Neural cell (in vitro differentiated cells): ENCODE measurements around the gene IFNA16. TPM values are rescaled to one million over a fixed set of nuclear protein-coding genes. Genes with fewer than 3 reads are reported as not detected.

Source experiments
- H2AFZ ChIP-seq: fragments of 200-600, 300-800 bp; sonication (generic), shearing (Covaris generic); 2 replicates; pipeline ENCODE4 v1.6.0; 2014; ENCODE audit warnings: low read depth, mild to moderate bottlenecking, antibody characterized with exemption, low read length, moderate library complexity
- H3F3A ChIP-seq: fragments of 200-600 bp; shearing (Covaris generic); 2 replicates; pipeline ENCODE4 v1.6.1; 2016; ENCODE audit warnings: mild to moderate bottlenecking, moderate library complexity, mixed read lengths, antibody characterized with exemption, low read length; ENCODE audit not compliant: insufficient read depth, poor library complexity, severe bottlenecking
- H3K27ac ChIP-seq: fragments of 200-600, 300-800 bp; sonication (generic), shearing (Covaris generic); 2 replicates; pipeline ENCODE4 v1.5.1; 2014; ENCODE audit warnings: mild to moderate bottlenecking, low read length, moderate library complexity
- H3K27me3 ChIP-seq: fragments of 300-800, 200-600 bp; sonication (generic), shearing (Covaris generic); 2 replicates; pipeline ENCODE4 v1.6.0; 2014; ENCODE audit warnings: mild to moderate bottlenecking, low read depth, low read length, moderate library complexity; ENCODE audit not compliant: insufficient read depth
- H3K36me3 ChIP-seq: fragments of 300-800, 200-600 bp; sonication (generic), shearing (Covaris generic); 2 replicates; pipeline ENCODE4 v1.5.1; 2014; ENCODE audit warnings: mild to moderate bottlenecking, antibody characterized with exemption, low read length, moderate library complexity; ENCODE audit not compliant: insufficient read depth
- H3K4me2 ChIP-seq: fragments of 300-800, 200-600 bp; sonication (generic), shearing (Covaris generic); 2 replicates; pipeline ENCODE4 v1.6.0; 2014; ENCODE audit warnings: mild to moderate bottlenecking, low read length
- H3K4me3 ChIP-seq: fragments of 300-800, 200-600 bp; sonication (generic), shearing (Covaris generic); 2 replicates; pipeline ENCODE4 v1.5.1; 2014; ENCODE audit warnings: mild to moderate bottlenecking, low read length, moderate library complexity
- H3K79me2 ChIP-seq: fragments of 200-600 bp; shearing (Covaris generic); replicated peaks from 2 replicates; pipeline ENCODE4 v1.6.0; 2014; ENCODE audit warnings: mild to moderate bottlenecking, low read length, moderate library complexity; ENCODE audit not compliant: insufficient read depth
- H3K9ac ChIP-seq: fragments of 300-800, 200-600 bp; sonication (generic), shearing (Covaris generic); 2 replicates; pipeline ENCODE4 v1.6.1; 2016; ENCODE audit warnings: mild to moderate bottlenecking, low read length, mixed read lengths
- H3K9me2 ChIP-seq: fragments of 200-600 bp; shearing (Covaris generic); 2 replicates; pipeline ENCODE4 v1.6.1; 2016; ENCODE audit warnings: mild to moderate bottlenecking, low read length, mixed read lengths; ENCODE audit not compliant: insufficient read depth
- H3K9me3 ChIP-seq: fragments of 200-600, 300-800 bp; sonication (generic), shearing (Covaris generic); 2 replicates; pipeline ENCODE4 v1.6.1; 2016; ENCODE audit warnings: mild to moderate bottlenecking, mixed run types, low read length, moderate library complexity, mixed read lengths
- H4K20me1 ChIP-seq: fragments of 200-600 bp; shearing (Covaris generic); 2 replicates; pipeline ENCODE4 v1.6.1; 2016; ENCODE audit warnings: mild to moderate bottlenecking, mixed run types; ENCODE audit not compliant: insufficient read depth
- CTCF ChIP-seq: fragments of 450-650 bp; IDR thresholded peaks from 2 replicates; pipeline ENCODE4 v1.5.1; 2014; ENCODE audit warnings: antibody characterized with exemption, mild to moderate bottlenecking, moderate library complexity; ENCODE audit not compliant: poor library complexity, severe bottlenecking
- EP300 ChIP-seq: fragments of 450-650 bp; conservative IDR thresholded peaks from 2 replicates; pipeline ENCODE4 v1.6.1; 2014; ENCODE audit warnings: antibody characterized with exemption, mild to moderate bottlenecking, moderate library complexity; ENCODE audit not compliant: poor library complexity, severe bottlenecking
- EZH2 ChIP-seq: fragments of 200-600, 300-800 bp; shearing (Covaris generic), sonication (generic); IDR thresholded peaks from 2 replicates; pipeline ENCODE4 v1.6.1; 2014; ENCODE audit warnings: antibody characterized with exemption, low read length, borderline replicate concordance, mild to moderate bottlenecking; ENCODE audit not compliant: insufficient read depth, poor library complexity, severe bottlenecking
- MXI1 ChIP-seq: fragments of 450-650 bp; conservative IDR thresholded peaks from 2 replicates; pipeline ENCODE4 v1.6.1; 2014; ENCODE audit warnings: antibody characterized with exemption, mild to moderate bottlenecking; ENCODE audit not compliant: poor library complexity, severe bottlenecking
- POLR2AphosphoS5 ChIP-seq: IDR thresholded peaks from 2 replicates; pipeline ENCODE4 v1.6.1; 2012
- RAD21 ChIP-seq: fragments of 450-650 bp; conservative IDR thresholded peaks from 2 replicates; pipeline ENCODE4 v1.6.1; 2014; ENCODE audit warnings: antibody characterized with exemption, mild to moderate bottlenecking, moderate library complexity
- REST ChIP-seq: IDR thresholded peaks from 2 replicates; pipeline ENCODE4 v1.6.1; 2012; ENCODE audit warnings: borderline replicate concordance
- SMC3 ChIP-seq: fragments of 450-650 bp; conservative IDR thresholded peaks from 2 replicates; pipeline ENCODE4 v1.6.1; 2014; ENCODE audit warnings: antibody characterized with exemption, mild to moderate bottlenecking, moderate library complexity; ENCODE audit not compliant: poor library complexity
- TAF1 ChIP-seq: IDR thresholded peaks from 2 replicates; pipeline ENCODE4 v1.6.1; 2012; ENCODE audit warnings: low read depth
- polyA plus RNA-seq: library from polyadenylated mRNA; depleted of rRNA; stranded (reverse); fragments of >200 nt; gene quantifications from 2 replicates; pipeline ENCODE4 v1.2.3, GENCODE V29; 2014

Gene IFNA16
- polyA plus RNA-seq, 1 donor from 2014 or later, result not detected

- H3K9me2 ChIP-seq, result no peaks in the 10 kb centered on the region
- no peaks in the 10 kb centered on the region for H3K9me3 ChIP-seq
- no peaks in the 10 kb centered on the region for H4K20me1 ChIP-seq
- no peaks in the 10 kb centered on the region for H3K27me3 ChIP-seq
- H3K36me3 ChIP-seq, result no peaks in the 10 kb centered on the region
- H3K4me2 ChIP-seq, result no peak overlapping the region
- H3F3A ChIP-seq, result no peaks in the 10 kb centered on the region
- no peak overlapping the region for H3K27ac ChIP-seq
- TF ChIP-seq CTCF (no peak), TAF1 (no peak), MXI1 (no peak), REST (no peak), RAD21 (no peak), POLR2AphosphoS5 (no peak), EP300 (no peak), SMC3 (no peak), EZH2 (no peak)
- H3K9ac ChIP-seq, result no peak overlapping the region
- no peaks in the 10 kb centered on the region for H3K79me2 ChIP-seq
- H3K4me3 ChIP-seq, result no peak overlapping the region
- H2AFZ ChIP-seq, result no peak overlapping the region
These were observed 38.6 kb upstream of the IFNA16 start for GRCh38 chr9:21255538-21256212.

- Histone ChIP-seq H3K27ac (peak overlapping the region; percentile 13), H3K36me3 (no peaks in the 10 kb centered on the region), H3K9me3 (no peaks in the 10 kb centered on the region), H3K9me2 (no peaks in the 10 kb centered on the region), H3F3A (no peaks in the 10 kb centered on the region), H2AFZ (no peak overlapping the region), H3K27me3 (no peaks in the 10 kb centered on the region), H3K79me2 (no peaks in the 10 kb centered on the region), H4K20me1 (no peaks in the 10 kb centered on the region), H3K4me2 (peak overlapping the region; percentile 57), H3K4me3 (peak overlapping the region; percentile 48), H3K9ac (no peak overlapping the region)
- TF ChIP-seq SMC3, result peak; percentile 69
- peak; percentile 73 for TF ChIP-seq CTCF
- TF ChIP-seq RAD21, result peak; percentile 73
- TF ChIP-seq EZH2, result no peak
- no peak for TF ChIP-seq REST
These were observed 35.8 kb upstream of the IFNA16 start for GRCh38 chr9:21252721-21253547.
